ENCODE measurements around the gene ZNF548.

The ZNF548 gene

GRCh38 chr19:57389730-57390598 is at the start of gene ZNF548:
Gene ZNF548 (plus strand): TSS chr19:57389854. CDS start chr19:57390100, 246 bp downstream.
- Histone ChIP-seq H3K36me3 (ENCODE audit: insufficient read depth, low read depth, low read length) (peaks cover 4% of the 10 kb centered on the region; the same call in 1 of the 2 replicates), H3K4me3 (ENCODE audit: low read length) (peak within 1 kb of the TSS; percentile 92), H3K27me3 (ENCODE audit: insufficient read depth, low read length) (no peaks in the 10 kb centered on the region), H3K27ac (ENCODE audit: low read length) (peak within 1 kb of the TSS; percentile 26), H3K9ac (ENCODE audit: low read depth, low read length) (peak within 1 kb of the TSS; percentile 88), H3K4me1 (ENCODE audit: insufficient read depth, low read length) (no peaks in the 10 kb centered on the region), H3K9me3 (ENCODE audit: insufficient read depth, low read depth, low read length) (no peaks in the 10 kb centered on the region)

- H3K36me3 ChIP-seq (ENCODE audit: insufficient read depth, low read depth, low read length) = no peaks in the 10 kb centered on the region
- no peaks in the 10 kb centered on the region for H3K9me3 ChIP-seq (ENCODE audit: insufficient read depth, low read depth, low read length)
- peaks cover 20% of the 10 kb centered on the region; the same call in 1 of the 2 replicates for H3K27me3 ChIP-seq (ENCODE audit: insufficient read depth, low read length)
- no peak overlapping the region for H3K9ac ChIP-seq (ENCODE audit: low read depth, low read length)
- H3K4me1 ChIP-seq (ENCODE audit: insufficient read depth, low read length) = no peaks in the 10 kb centered on the region
- no peak overlapping the region for H3K27ac ChIP-seq (ENCODE audit: low read length)
- no peak overlapping the region for H3K4me3 ChIP-seq (ENCODE audit: low read length)
These were observed 47.1 kb upstream of the ZNF548 start for GRCh38 chr19:57342582-57342981.

GRCh38 chr19:57348136-57348535 is 41.5 kb upstream of the ZNF548 start:
- Histone ChIP-seq H3K9me3 (ENCODE audit: insufficient read depth, low read depth, low read length) (no peaks in the 10 kb centered on the region), H3K4me1 (ENCODE audit: insufficient read depth, low read length) (no peaks in the 10 kb centered on the region), H3K9ac (ENCODE audit: low read depth, low read length) (no peak overlapping the region), H3K27ac (ENCODE audit: low read length) (no peak overlapping the region), H3K27me3 (ENCODE audit: insufficient read depth, low read length) (peaks cover 20% of the 10 kb centered on the region; the same call in 1 of the 2 replicates), H3K36me3 (ENCODE audit: insufficient read depth, low read depth, low read length) (no peaks in the 10 kb centered on the region), H3K4me3 (ENCODE audit: low read length) (no peak overlapping the region)

GRCh38 chr19:57350877-57351805 is 38.5 kb upstream of the ZNF548 start, which contains the start of gene ZNF304:
Gene ZNF304 (plus strand): TSS chr19:57351271. CDS start chr19:57351665, 394 bp downstream.
- no peak within 1 kb of the TSS for H3K27ac ChIP-seq (ENCODE audit: low read length)
- peak within 1 kb of the TSS; percentile 95 for H3K4me3 ChIP-seq (ENCODE audit: low read length)

GRCh38 chr19:57351867-57352266 is 37.8 kb upstream of the ZNF548 start:
- no peaks in the 10 kb centered on the region for H3K9me3 ChIP-seq (ENCODE audit: insufficient read depth, low read depth, low read length)
- no peak overlapping the region for H3K27ac ChIP-seq (ENCODE audit: low read length)
- H3K4me1 ChIP-seq (ENCODE audit: insufficient read depth, low read length) = no peaks in the 10 kb centered on the region
- peak overlapping the region; percentile 95 for H3K4me3 ChIP-seq (ENCODE audit: low read length)
- no peaks in the 10 kb centered on the region; the same call in 1 of the 2 replicates for H3K27me3 ChIP-seq (ENCODE audit: insufficient read depth, low read length)
- peak overlapping the region; percentile 91 for H3K9ac ChIP-seq (ENCODE audit: low read depth, low read length)
- H3K36me3 ChIP-seq (ENCODE audit: insufficient read depth, low read depth, low read length) = peaks cover 31% of the 10 kb centered on the region

More at GRCh38 chr19:57350877-57351805, 38.5 kb upstream of the ZNF548 start, which contains the start of gene ZNF304:
- Histone ChIP-seq H3K36me3 (ENCODE audit: insufficient read depth, low read depth, low read length) (peaks cover 24% of the 10 kb centered on the region), H3K9ac (ENCODE audit: low read depth, low read length) (peak within 1 kb of the TSS; percentile 91), H3K4me1 (ENCODE audit: insufficient read depth, low read length) (no peaks in the 10 kb centered on the region), H3K27me3 (ENCODE audit: insufficient read depth, low read length) (no peaks in the 10 kb centered on the region; the same call in 1 of the 2 replicates), H3K9me3 (ENCODE audit: insufficient read depth, low read depth, low read length) (no peaks in the 10 kb centered on the region)

- H3K27ac ChIP-seq (ENCODE audit: low read length) = no peak overlapping the region
- no peaks in the 10 kb centered on the region for H3K9me3 ChIP-seq (ENCODE audit: insufficient read depth, low read depth, low read length)
- no peak overlapping the region for H3K9ac ChIP-seq (ENCODE audit: low read depth, low read length)
- H3K4me3 ChIP-seq (ENCODE audit: low read length) = no peak overlapping the region
- no peaks in the 10 kb centered on the region for H3K4me1 ChIP-seq (ENCODE audit: insufficient read depth, low read length)
- no peaks in the 10 kb centered on the region for H3K27me3 ChIP-seq (ENCODE audit: insufficient read depth, low read length)
- peaks cover 52% of the 10 kb centered on the region for H3K36me3 ChIP-seq (ENCODE audit: insufficient read depth, low read depth, low read length)
These were observed 33.7 kb upstream of the ZNF548 start for GRCh38 chr19:57355916-57356315.

GRCh38 chr19:57357406-57357805 is 32.2 kb upstream of the ZNF548 start:
- Histone ChIP-seq H3K4me1 (ENCODE audit: insufficient read depth, low read length) (no peaks in the 10 kb centered on the region), H3K9me3 (ENCODE audit: insufficient read depth, low read depth, low read length) (no peaks in the 10 kb centered on the region), H3K27ac (ENCODE audit: low read length) (no peak overlapping the region), H3K36me3 (ENCODE audit: insufficient read depth, low read depth, low read length) (peaks cover 52% of the 10 kb centered on the region), H3K27me3 (ENCODE audit: insufficient read depth, low read length) (no peaks in the 10 kb centered on the region), H3K9ac (ENCODE audit: low read depth, low read length) (no peak overlapping the region), H3K4me3 (ENCODE audit: low read length) (no peak overlapping the region)

GRCh38 chr19:57359300-57359699 is 30.4 kb upstream of the ZNF548 start:
- Histone ChIP-seq H3K9me3 (ENCODE audit: insufficient read depth, low read depth, low read length) (no peaks in the 10 kb centered on the region), H3K27me3 (ENCODE audit: insufficient read depth, low read length) (no peaks in the 10 kb centered on the region), H3K36me3 (ENCODE audit: insufficient read depth, low read depth, low read length) (peaks cover 47% of the 10 kb centered on the region), H3K4me1 (ENCODE audit: insufficient read depth, low read length) (no peaks in the 10 kb centered on the region), H3K4me3 (ENCODE audit: low read length) (no peak overlapping the region), H3K9ac (ENCODE audit: low read depth, low read length) (no peak overlapping the region), H3K27ac (ENCODE audit: low read length) (no peak overlapping the region)

- Histone ChIP-seq H3K27me3 (ENCODE audit: insufficient read depth, low read length) (no peaks in the 10 kb centered on the region), H3K36me3 (ENCODE audit: insufficient read depth, low read depth, low read length) (peaks cover 15% of the 10 kb centered on the region), H3K9ac (ENCODE audit: low read depth, low read length) (peak overlapping the region; percentile 90; the same call in 1 of the 2 replicates), H3K27ac (ENCODE audit: low read length) (peak overlapping the region; percentile 73), H3K4me1 (ENCODE audit: insufficient read depth, low read length) (no peaks in the 10 kb centered on the region), H3K4me3 (ENCODE audit: low read length) (peak overlapping the region; percentile 84), H3K9me3 (ENCODE audit: insufficient read depth, low read depth, low read length) (no peaks in the 10 kb centered on the region)
These were observed 27.2 kb upstream of the ZNF548 start for GRCh38 chr19:57362419-57362818.

- Histone ChIP-seq H3K9me3 (ENCODE audit: insufficient read depth, low read depth, low read length) (no peaks in the 10 kb centered on the region), H3K27ac (ENCODE audit: low read length) (peak within 1 kb of the TSS; percentile 73), H3K9ac (ENCODE audit: low read depth, low read length) (peak within 1 kb of the TSS; percentile 90), H3K4me1 (ENCODE audit: insufficient read depth, low read length) (no peaks in the 10 kb centered on the region), H3K27me3 (ENCODE audit: insufficient read depth, low read length) (no peaks in the 10 kb centered on the region), H3K36me3 (ENCODE audit: insufficient read depth, low read depth, low read length) (peaks cover 9% of the 10 kb centered on the region; the same call in 1 of the 2 replicates), H3K4me3 (ENCODE audit: low read length) (peak within 1 kb of the TSS; percentile 84)
These were observed 26.5 kb upstream of the ZNF548 start, which contains the start of the genes TRAPPC2B and ZNF547 for GRCh38 chr19:57362997-57363687. Gene TRAPPC2B (plus strand): TSS chr19:57363551. CDS start chr19:57364834, 1,283 bp downstream. Gene ZNF547 (plus strand): TSS chr19:57363551. CDS start chr19:57368556, 5,005 bp downstream.
